Activated CD4-positive, alpha-beta T cell treated with anti-CD3 and anti-CD28 coated beads, Interleukin-2, Interleukin-6, amounts not matched to agents 100 ng/mL and 50 ng/mL, durations not matched to agents 16 hours and 8 hours (primary cell): ENCODE measurements around the gene CLCN2.
A peak's percentile ranks its signal among the peaks of the same experiment; 100 is the strongest.

ENCODE experiments used
- DNase-seq: peaks from one replicate; pipeline ENCODE4 v3.0.0-alpha.2; 2020

CLCN2 gene

GRCh38 chr3:184359610-184360009 is 1.8 kb downstream of the CLCN2 start:
- no peak for DNase-seq

DNA sequence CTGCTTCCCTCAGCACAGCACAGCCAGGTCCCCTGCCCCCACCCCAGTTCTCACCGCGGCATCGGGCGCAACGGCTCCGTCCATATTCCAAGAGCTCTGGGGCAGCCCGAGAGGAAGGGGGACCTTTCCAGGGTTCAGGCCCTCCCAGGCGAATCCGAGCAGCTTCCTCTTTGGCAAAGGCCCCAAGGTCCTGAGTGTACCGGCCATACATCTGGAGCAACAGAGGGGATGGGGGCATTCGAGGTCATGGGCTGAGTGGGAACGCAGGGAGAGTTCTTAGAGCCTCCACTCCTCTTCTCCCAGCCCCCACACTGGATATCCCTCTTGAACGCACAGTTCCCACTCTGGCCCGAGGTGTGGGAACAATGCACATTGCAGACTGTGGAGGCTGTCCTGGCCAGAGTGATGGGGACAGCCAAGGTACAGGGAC is 2.5 kb downstream of the CLCN2 start:
- DNase-seq, result no peak

GRCh38 chr3:184358124-184358767 is 3.2 kb downstream of the CLCN2 start:
- no peak for DNase-seq

- no peak for DNase-seq
Observed at GRCh38 chr3:184357248-184358123, 3.9 kb downstream of the CLCN2 start.

DNA sequence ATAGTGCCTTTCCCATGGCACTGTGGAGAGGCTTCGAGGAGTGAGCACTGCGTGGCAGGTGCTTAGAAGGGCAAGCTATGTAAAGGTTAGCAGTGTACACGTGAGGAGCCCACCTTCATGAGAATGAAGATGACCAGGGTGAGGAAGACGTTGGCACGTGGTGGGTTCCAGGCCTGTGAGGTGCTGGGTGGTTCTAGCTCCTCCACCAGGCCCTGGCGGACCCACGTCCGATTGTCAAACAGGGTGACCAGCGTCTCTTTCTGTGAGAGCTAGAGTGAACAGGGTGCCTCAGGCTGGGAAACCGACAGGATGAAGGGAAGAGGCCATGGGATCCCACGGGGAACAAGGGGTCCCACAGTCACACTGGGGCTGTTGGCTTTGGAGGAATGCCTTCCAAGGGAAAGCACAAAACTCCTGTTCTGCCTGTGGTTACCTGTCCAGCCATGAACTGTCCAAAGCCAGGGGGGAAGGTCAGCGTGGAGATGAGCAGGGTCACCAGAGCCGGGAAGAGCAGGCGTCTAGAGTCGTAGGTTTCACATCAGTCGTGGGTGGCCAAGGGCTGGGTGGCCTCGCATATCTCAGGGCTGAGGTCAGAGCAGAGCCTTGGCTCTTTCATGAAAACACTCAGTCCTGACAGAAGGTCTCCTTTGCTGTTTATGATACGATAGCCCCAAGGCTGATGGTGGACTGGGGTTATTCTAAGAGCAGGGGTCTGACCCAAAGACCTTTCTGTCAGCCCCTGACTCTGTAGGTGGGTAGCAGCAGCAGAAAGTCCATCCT is 6.0 kb downstream of the CLCN2 start:
- DNase-seq, result no peak

DNA sequence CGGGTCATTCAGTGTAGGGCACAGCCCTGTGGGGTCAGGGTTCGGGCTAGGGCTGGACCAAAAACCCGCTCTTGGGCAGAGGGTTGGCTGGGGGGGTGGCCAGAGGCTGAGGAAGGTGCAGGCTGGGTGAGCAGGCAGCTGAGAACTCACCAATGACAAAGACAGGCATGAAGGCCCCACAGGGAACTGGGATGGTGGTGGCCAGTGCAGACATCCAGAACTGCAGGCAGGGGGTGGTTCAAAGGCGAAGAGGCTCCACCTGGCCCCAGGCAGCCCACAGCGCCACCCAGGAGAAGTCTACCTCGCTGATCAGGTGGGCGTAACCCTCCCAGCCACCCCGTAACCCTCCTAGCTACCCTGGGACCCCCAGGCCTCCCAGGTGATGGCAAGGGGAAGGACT is 6.7 kb downstream of the CLCN2 start:
- no peak for DNase-seq

- DNase-seq, result peak; percentile 71
Observed at GRCh38 chr3:184354121-184354728, 7.2 kb downstream of the CLCN2 start.

GRCh38 chr3:184353546-184353941 is 7.9 kb downstream of the CLCN2 start:
- no peak for DNase-seq

GRCh38 chr3:184352897-184353545 is 8.4 kb downstream of the CLCN2 start:
- DNase-seq, result no peak

DNA sequence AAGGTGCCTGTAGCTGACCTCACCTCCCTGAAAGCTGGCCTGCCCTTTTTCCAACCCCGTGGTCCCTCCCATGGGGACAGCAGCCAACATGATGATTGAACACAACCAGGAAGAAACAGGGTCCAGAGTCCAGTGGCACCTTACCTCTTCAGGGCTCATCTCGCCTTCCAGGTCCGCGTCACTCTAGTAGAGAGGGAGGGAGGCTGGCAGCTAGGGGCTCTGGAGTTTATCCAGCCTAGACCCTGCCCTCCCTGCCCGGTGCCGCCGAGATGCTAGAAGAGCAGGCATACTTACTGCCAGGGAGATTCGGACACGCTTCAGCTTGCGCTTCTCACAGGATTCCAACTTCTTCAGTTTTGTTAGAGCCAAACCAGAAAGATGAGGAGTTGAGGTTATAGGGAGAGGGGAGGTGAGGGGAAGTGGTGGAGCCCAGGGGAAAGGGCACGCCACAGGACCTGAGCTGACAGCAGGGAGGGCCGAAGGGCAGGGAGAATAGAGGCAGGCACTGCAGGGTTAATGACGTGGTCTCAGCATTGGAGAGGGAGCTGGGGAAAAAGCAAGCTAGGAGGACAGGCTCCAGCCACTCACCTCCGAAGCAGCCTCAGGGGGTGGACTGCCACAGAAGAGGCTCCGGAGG is 9.1 kb downstream of the CLCN2 start:
- no peak for DNase-seq

- DNase-seq, result no peak
Observed at GRCh38 chr3:184351511-184352148, 9.8 kb downstream of the CLCN2 start.

DNA sequence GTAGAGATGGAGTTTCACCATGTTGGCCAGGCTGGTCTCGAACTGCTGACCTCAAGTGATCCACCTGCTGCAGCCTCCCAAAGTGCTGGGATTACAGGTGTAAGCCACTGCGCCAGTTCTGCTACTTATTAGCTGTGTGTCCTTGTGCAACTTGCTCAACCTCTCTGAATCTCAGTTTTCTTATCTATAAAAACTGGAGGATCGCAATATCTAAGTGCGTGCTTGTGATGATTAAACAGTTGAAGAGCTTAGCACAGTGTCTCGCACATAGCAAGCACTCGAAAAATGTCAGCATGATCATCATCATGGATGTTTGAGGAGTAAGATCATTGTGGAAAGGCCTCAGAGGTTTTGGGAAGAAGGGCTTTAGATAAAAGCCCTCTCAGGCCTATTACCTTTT is 10.8 kb downstream of the CLCN2 start:
- DNase-seq, result no peak

GRCh38 chr3:184349563-184350470 is 11.6 kb downstream of the CLCN2 start:
- no peak for DNase-seq

DNA sequence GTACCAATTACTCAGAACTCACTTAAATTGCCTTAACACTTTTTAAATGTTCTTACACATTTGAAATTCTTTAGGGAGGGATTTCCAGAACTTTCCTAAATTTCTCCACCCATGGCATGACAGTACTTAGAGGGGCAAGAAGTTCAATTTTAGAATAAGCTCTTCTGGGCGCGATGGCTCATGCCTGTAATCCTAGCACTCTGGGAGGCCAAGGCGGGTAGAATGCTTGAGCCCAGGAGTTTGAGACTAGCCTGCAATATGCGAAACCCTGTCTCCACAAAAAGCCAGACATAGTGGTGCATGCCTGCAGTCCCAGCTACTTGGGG is 13.4 kb downstream of the CLCN2 start:
- DNase-seq, result no peak

GRCh38 chr3:184347321-184348056 is 13.9 kb downstream of the CLCN2 start:
- DNase-seq, result no peak

DNA sequence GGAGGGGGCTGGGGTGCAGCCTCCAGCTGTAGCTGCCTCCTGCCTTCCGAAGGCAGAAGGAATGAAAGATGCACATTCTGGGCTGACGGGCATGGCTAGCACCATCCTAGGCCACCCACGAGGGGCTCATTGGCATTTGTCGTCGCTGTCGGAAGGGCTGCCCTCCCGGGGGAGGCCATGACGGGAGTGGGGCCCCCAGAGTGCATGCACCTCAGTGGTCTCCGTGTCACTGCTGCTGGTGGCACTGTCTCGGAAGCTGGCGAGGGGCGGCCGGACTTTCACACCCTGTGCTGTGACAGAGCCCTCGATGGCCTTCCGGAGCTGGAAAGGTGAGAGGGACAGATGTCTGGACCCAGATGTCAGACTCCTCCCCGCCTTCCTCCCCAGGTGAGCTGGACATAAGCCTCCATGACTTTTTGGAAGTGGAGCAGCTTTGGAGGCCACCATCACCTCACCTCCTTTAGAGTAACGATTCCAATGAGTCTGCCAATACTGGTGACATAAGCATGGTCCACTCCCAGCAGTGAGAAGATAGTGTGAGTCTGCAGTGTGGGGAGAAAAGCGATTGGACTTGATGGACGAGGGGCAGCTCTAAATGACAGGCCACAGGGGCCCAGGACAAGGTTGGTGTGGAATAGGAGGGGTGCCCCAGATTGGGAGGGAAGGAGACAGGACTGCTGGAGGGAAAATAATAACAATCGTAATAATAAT is 14.8 kb downstream of the CLCN2 start:
- no peak for DNase-seq

DNA sequence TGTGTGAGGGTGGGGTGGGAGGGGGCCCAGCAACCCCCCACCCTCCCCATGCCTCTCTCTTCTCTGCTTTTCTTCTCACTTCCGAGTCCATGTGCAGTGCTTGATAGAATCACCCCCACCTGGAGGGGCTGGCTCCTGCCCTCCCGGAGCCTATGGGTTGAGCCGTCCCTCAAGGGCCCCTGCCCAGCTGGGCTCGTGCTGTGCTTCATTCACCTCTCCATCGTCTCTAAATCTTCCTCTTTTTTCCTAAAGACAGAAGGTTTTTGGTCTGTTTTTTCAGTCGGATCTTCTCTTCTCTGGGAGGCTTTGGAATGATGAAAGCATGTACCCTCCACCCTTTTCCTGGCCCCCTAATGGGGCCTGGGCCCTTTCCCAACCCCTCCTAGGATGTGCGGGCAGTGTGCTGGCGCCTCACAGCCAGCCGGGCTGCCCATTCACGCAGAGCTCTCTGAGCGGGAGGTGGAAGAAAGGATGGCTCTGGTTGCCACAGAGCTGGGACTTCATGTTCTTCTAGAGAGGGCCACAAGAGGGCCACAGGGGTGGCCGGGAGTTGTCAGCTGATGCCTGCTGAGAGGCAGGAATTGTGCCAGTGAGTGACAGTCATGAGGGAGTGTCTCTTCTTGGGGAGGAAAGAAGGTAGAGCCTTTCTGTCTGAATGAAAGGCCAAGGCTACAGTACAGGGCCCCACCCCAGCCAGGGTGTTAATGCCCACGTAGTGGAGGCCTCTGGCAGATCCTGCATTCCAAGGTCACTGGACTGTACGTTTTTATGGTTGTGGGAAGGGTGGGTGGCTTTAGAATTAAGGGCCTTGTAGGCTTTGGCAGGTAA is 15.9 kb downstream of the CLCN2 start:
- DNase-seq, result peak; percentile 23

- DNase-seq, result no peak
Observed at GRCh38 chr3:184344579-184345316, 16.7 kb downstream of the CLCN2 start.
